Breast epithelium (tissue), 4 donors: ENCODE results near the gene CTTN. TPM values are rescaled to one million over a fixed set of nuclear protein-coding genes. Genes with fewer than 3 reads are reported as not detected.
A peak's percentile ranks its signal among the peaks of the same experiment; 100 is the strongest.

Experiments used
- DNase-seq, 2 donors: peaks; one replicate each; pipeline ENCODE4 v3.0.0-alpha.2; 2019; ENCODE audit warnings: low spot score in 2 of 2
- H3K27ac ChIP-seq, 2 donors: fragments of 200-600 bp; sonication (generic) in 1 of 2; one replicate each; pipeline ENCODE4 v1.5.1; 2016 to 2019; ENCODE audit warnings: mild to moderate bottlenecking in 1 of 2
- H3K27me3 ChIP-seq, 2 donors: fragments of 200-600 bp; sonication (generic) in 1 of 2; one replicate each; pipeline versions ENCODE4 v1.5.1 to v1.6.0; 2017 to 2019; ENCODE audit warnings: control low read depth in 1 of 2, mild to moderate bottlenecking in 1 of 2
- H3K36me3 ChIP-seq: fragments of 200-600 bp; one replicate; pipeline ENCODE4 v1.5.1; 2019
- H3K4me1 ChIP-seq, 2 donors: fragments of 200-600 bp; sonication (generic); one replicate each; pipeline ENCODE4 v1.5.1; 2016 to 2019; ENCODE audit warnings: control low read depth in 1 of 2
- H3K4me3 ChIP-seq, 3 donors: fragments of 200-600 bp; sonication (generic); 1 replicate in 2 of 3; 2 replicates in 1 of 3; pipeline ENCODE4 v1.5.1; 2016 to 2019; ENCODE audit warnings: mild to moderate bottlenecking in 3 of 3, moderate library complexity in 2 of 3
- H3K9me3 ChIP-seq, 2 donors: fragments of 200-600 bp; sonication (generic) in 1 of 2; one replicate each; pipeline ENCODE4 v1.5.1; 2016 to 2019; ENCODE audit warnings: control low read depth in 1 of 2
- CTCF ChIP-seq, 3 donors: fragments of 450-650 bp; IDR thresholded peaks; one replicate each; pipeline ENCODE4 v1.5.1; 2016 to 2017; ENCODE audit warnings: antibody characterized with exemption in 3 of 3, mild to moderate bottlenecking in 3 of 3, moderate library complexity in 3 of 3
- POLR2A ChIP-seq: fragments of 450-650 bp; IDR thresholded peaks from one replicate; pipeline ENCODE4 v1.6.1; 2016; ENCODE audit warnings: antibody characterized with exemption, mild to moderate bottlenecking, moderate library complexity
- POLR2AphosphoS5 ChIP-seq, 3 donors: sonication (generic); formaldehyde crosslinking; IDR thresholded peaks; one replicate each; pipeline ENCODE4 v1.6.1; 2017; ENCODE audit warnings: antibody characterized with exemption in 3 of 3
- intact Hi-C: fragments of 100-400 bp; cut with DNase I; formaldehyde crosslinking; loops from one replicate; pipeline ENCODE4 v1.15.1; 2023; ENCODE audit warnings: low total_unique reads
- total RNA-seq, 3 donors: library from RNA; depleted of rRNA; stranded (reverse); fragments of >200 nt; gene quantifications; one replicate each; pipeline ENCODE4 v1.1.0, GENCODE V29; 2016

Gene CTTN
- total RNA-seq, 3 donors from 2014 or later, result 283 to 306 (median 285) TPM

GRCh38 chr11:70398834-70399680, 728 bp downstream of the CTTN start:
- no peak for TF ChIP-seq POLR2AphosphoS5 (IDR thresholded peaks at IDR 0.05)
- no peak for TF ChIP-seq POLR2A
- TF ChIP-seq CTCF (IDR thresholded peaks at IDR 0.05), result no peak
- peak overlapping the region; percentile 96 to 99 (median 97) for H3K4me3 ChIP-seq
- H3K36me3 ChIP-seq, result no peaks in the 10 kb centered on the region
- no peak for DNase-seq
- peak overlapping the region; percentile 95 for H3K27ac ChIP-seq
- no peaks in the 10 kb centered on the region for H3K9me3 ChIP-seq
- peaks cover 0 to 12% of the 10 kb centered on the region in 2 donors for H3K4me1 ChIP-seq
- no peaks in the 10 kb centered on the region for H3K27me3 ChIP-seq
- intact Hi-C loops, result no loop called here

- intact Hi-C loops, result no loop called here
- H3K4me1 ChIP-seq, result peaks cover 0 to 12% of the 10 kb centered on the region in 2 donors
- DNase-seq, result peak; percentile 70 to 78
Observed at GRCh38 chr11:70399681-70400112, 1.4 kb downstream of the CTTN start.

GRCh38 chr11:70400643-70401042, 2.3 kb downstream of the CTTN start:
- H3K4me1 ChIP-seq, result peaks cover 0 to 12% of the 10 kb centered on the region in 2 donors
- no peaks in the 10 kb centered on the region for H3K9me3 ChIP-seq
- H3K4me3 ChIP-seq, result peak overlapping the region in 1 of 3 donors; percentile 99
- intact Hi-C loops, result no loop called here
- no peak for DNase-seq
- peak overlapping the region; percentile 95 for H3K27ac ChIP-seq
- H3K27me3 ChIP-seq, result no peaks in the 10 kb centered on the region
- TF ChIP-seq CTCF (IDR thresholded peaks at IDR 0.05) (no peak), POLR2A (no peak), POLR2AphosphoS5 (IDR thresholded peaks at IDR 0.05) (no peak)
- no peaks in the 10 kb centered on the region for H3K36me3 ChIP-seq

More at GRCh38 chr11:70399681-70400112, 1.4 kb downstream of the CTTN start:
- H3K9me3 ChIP-seq, result no peaks in the 10 kb centered on the region
- no peaks in the 10 kb centered on the region for H3K27me3 ChIP-seq
- no peaks in the 10 kb centered on the region for H3K36me3 ChIP-seq
- peak overlapping the region; percentile 95 for H3K27ac ChIP-seq
- H3K4me3 ChIP-seq, result peak overlapping the region; percentile 96 to 99 (median 97)
- TF ChIP-seq POLR2AphosphoS5 (IDR thresholded peaks at IDR 0.05), result peak; percentile 51 to 81 (median 63)
- peak; percentile 23 for TF ChIP-seq POLR2A
- TF ChIP-seq CTCF (IDR thresholded peaks at IDR 0.05), result no peak

- Histone ChIP-seq H3K4me3 (no peak overlapping the region), H3K27ac (no peak overlapping the region), H3K27me3 (no peaks in the 10 kb centered on the region), H3K36me3 (peaks cover 1% of the 10 kb centered on the region), H3K9me3 (no peaks in the 10 kb centered on the region), H3K4me1 (peaks cover 0 to 12% of the 10 kb centered on the region in 2 donors)
- intact Hi-C loops, result no loop called here
- TF ChIP-seq POLR2AphosphoS5 (IDR thresholded peaks at IDR 0.05) (no peak), POLR2A (no peak), CTCF (IDR thresholded peaks at IDR 0.05) (no peak)
- no peak for DNase-seq
Observed at GRCh38 chr11:70402016-70402415, 3.7 kb downstream of the CTTN start.

- Histone ChIP-seq H3K4me1 (peaks cover 0 to 12% of the 10 kb centered on the region in 2 donors), H3K4me3 (no peak overlapping the region), H3K9me3 (no peaks in the 10 kb centered on the region), H3K27ac (no peak overlapping the region), H3K36me3 (peaks cover 6% of the 10 kb centered on the region), H3K27me3 (no peaks in the 10 kb centered on the region)
- no peak for DNase-seq
- intact Hi-C loops, result no loop called here
- no peak for TF ChIP-seq POLR2A
- no peak for TF ChIP-seq CTCF (IDR thresholded peaks at IDR 0.05)
- TF ChIP-seq POLR2AphosphoS5 (IDR thresholded peaks at IDR 0.05), result no peak
Observed at GRCh38 chr11:70402685-70403084, 4.4 kb downstream of the CTTN start.
